Measurements from ENCODE around the gene GFAP.

DNA sequence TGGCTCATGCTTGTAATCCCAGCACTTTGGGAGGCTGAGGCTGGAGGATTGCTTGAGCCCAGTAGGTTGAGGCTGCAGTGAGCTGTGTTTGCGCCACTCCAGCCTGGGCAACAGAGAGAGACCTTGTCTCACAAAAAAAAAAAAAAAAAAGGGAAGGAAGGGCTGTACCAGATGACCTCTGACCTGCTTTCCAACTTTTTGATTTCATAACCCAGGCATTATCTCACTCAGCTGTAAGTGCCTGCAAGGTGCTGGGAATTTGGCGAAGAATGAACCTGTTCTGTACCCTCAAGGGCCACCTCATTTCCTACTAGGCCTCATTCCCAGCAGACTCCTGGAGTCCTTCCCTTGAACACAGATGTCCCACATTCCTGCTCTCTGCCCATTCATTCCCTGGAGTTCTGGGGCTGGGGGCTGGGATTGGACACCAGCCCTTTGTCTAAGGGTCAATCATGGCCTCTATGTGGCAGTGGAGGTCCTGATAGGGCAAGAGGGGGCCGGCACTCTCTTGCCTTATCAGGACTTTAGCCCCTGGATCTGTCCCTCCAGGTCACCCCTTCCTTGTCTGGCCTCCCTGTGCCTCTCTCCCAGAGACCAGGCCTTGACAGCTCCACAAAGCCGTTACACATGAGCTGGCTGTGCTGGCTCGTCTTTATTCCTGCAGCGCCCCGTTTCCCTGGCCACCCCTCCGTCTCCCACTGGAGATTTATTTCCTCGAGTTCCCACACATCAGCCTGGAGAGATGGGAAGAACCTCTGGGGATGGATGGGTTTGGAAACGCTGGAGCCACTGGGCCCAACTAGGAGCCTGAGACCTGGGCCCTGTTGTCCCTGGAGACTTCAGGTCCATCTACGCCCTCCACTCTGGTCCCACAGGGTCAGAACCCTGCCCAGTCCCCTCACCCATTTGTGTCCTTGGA lies 821 bp upstream of the GFAP start:
- no peak for TF ChIP-seq POLR2A (IDR thresholded peaks at IDR 0.05)
- TF ChIP-seq, protein P1, sequence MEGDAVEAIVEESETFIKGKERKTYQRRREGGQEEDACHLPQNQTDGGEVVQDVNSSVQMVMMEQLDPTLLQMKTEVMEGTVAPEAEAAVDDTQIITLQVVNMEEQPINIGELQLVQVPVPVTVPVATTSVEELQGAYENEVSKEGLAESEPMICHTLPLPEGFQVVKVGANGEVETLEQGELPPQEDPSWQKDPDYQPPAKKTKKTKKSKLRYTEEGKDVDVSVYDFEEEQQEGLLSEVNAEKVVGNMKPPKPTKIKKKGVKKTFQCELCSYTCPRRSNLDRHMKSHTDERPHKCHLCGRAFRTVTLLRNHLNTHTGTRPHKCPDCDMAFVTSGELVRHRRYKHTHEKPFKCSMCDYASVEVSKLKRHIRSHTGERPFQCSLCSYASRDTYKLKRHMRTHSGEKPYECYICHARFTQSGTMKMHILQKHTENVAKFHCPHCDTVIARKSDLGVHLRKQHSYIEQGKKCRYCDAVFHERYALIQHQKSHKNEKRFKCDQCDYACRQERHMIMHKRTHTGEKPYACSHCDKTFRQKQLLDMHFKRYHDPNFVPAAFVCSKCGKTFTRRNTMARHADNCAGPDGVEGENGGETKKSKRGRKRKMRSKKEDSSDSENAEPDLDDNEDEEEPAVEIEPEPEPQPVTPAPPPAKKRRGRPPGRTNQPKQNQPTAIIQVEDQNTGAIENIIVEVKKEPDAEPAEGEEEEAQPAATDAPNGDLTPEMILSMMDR (IDR thresholded peaks at IDR 0.05), result no peak
